Right renal pelvis (tissue), 4 donors: ENCODE results near the gene PKIG. TPM values are rescaled to one million over a fixed set of nuclear protein-coding genes. Genes with fewer than 3 reads are reported as not detected.

Experiments
- DNase-seq, 4 donors: peaks; one replicate each; pipeline ENCODE4 v3.0.0-alpha.2; 2013; ENCODE audit warnings: low read depth in 4 of 4, low spot score in 3 of 4, missing footprints in 1 of 4
- polyA plus RNA-seq, 4 donors: library from polyadenylated mRNA; unstranded; fragments of 120-200 nt; gene quantifications; one replicate each; pipeline ENCODE4 v1.2.1, GENCODE V29; 2013; ENCODE audit not compliant: insufficient read length in 4 of 4

The PKIG gene
- polyA plus RNA-seq, 4 donors, result 61.2 to 73.4 (median 68.2) TPM

GRCh38 chr20:44637042-44637441 is 54.7 kb downstream of the PKIG start:
- no peak for DNase-seq

- no peak for DNase-seq
These were observed 55.4 kb downstream of the PKIG start for GRCh38 chr20:44637522-44638372.

- DNase-seq, result no peak
These were observed 58.1 kb downstream of the PKIG start for GRCh38 chr20:44640522-44640921.

GRCh38 chr20:44641325-44641724 is 58.9 kb downstream of the PKIG start:
- no peak for DNase-seq

- DNase-seq, result peak in 2 of 4 donors; percentile 35 to 52
These were observed 60.1 kb downstream of the PKIG start for GRCh38 chr20:44642203-44643153.

GRCh38 chr20:44643154-44643519 is 60.8 kb downstream of the PKIG start:
- no peak for DNase-seq

- DNase-seq, result peak in 1 of 4 donors; percentile 14
These were observed 61.3 kb downstream of the PKIG start for GRCh38 chr20:44643596-44644229.

GRCh38 chr20:44644230-44644617 is 61.8 kb downstream of the PKIG start:
- no peak for DNase-seq

- DNase-seq, result no peak
These were observed 62.3 kb downstream of the PKIG start for GRCh38 chr20:44644667-44645131.

GRCh38 chr20:44646023-44646640 is 63.8 kb downstream of the PKIG start:
- DNase-seq, result peak in 1 of 4 donors; percentile 28

- no peak for DNase-seq
These were observed 64.4 kb downstream of the PKIG start for GRCh38 chr20:44646641-44647274.

GRCh38 chr20:44648068-44648467 is 65.7 kb downstream of the PKIG start:
- no peak for DNase-seq

GRCh38 chr20:44648579-44648978 is 66.2 kb downstream of the PKIG start:
- DNase-seq, result no peak

GRCh38 chr20:44649126-44649525 is 66.7 kb downstream of the PKIG start:
- no peak for DNase-seq

- DNase-seq, result no peak
These were observed 67.6 kb downstream of the PKIG start for GRCh38 chr20:44649976-44650375.

GRCh38 chr20:44650771-44651433 is 68.5 kb downstream of the PKIG start:
- no peak for DNase-seq

GRCh38 chr20:44651434-44651683 is 69.0 kb downstream of the PKIG start:
- DNase-seq, result no peak

- peak in 2 of 4 donors; percentile 33 to 50 for DNase-seq
These were observed 69.5 kb downstream of the PKIG start, which contains the start of gene ADA for GRCh38 chr20:44651684-44652423. Gene ADA (minus strand): TSS chr20:44651699. CDS start chr20:44651607, 92 bp downstream.

GRCh38 chr20:44653546-44653945 is 71.2 kb downstream of the PKIG start:
- no peak for DNase-seq
